GM18520 (cell line): ENCODE data around the gene LOXHD1.

Experiments used
- ATAC-seq: cut with Tn5 transposase; IDR thresholded peaks from one replicate; pipeline ENCODE4 v1.9.1; 2021; ENCODE audit not compliant: unreplicated experiment

LOXHD1 gene, protein sequence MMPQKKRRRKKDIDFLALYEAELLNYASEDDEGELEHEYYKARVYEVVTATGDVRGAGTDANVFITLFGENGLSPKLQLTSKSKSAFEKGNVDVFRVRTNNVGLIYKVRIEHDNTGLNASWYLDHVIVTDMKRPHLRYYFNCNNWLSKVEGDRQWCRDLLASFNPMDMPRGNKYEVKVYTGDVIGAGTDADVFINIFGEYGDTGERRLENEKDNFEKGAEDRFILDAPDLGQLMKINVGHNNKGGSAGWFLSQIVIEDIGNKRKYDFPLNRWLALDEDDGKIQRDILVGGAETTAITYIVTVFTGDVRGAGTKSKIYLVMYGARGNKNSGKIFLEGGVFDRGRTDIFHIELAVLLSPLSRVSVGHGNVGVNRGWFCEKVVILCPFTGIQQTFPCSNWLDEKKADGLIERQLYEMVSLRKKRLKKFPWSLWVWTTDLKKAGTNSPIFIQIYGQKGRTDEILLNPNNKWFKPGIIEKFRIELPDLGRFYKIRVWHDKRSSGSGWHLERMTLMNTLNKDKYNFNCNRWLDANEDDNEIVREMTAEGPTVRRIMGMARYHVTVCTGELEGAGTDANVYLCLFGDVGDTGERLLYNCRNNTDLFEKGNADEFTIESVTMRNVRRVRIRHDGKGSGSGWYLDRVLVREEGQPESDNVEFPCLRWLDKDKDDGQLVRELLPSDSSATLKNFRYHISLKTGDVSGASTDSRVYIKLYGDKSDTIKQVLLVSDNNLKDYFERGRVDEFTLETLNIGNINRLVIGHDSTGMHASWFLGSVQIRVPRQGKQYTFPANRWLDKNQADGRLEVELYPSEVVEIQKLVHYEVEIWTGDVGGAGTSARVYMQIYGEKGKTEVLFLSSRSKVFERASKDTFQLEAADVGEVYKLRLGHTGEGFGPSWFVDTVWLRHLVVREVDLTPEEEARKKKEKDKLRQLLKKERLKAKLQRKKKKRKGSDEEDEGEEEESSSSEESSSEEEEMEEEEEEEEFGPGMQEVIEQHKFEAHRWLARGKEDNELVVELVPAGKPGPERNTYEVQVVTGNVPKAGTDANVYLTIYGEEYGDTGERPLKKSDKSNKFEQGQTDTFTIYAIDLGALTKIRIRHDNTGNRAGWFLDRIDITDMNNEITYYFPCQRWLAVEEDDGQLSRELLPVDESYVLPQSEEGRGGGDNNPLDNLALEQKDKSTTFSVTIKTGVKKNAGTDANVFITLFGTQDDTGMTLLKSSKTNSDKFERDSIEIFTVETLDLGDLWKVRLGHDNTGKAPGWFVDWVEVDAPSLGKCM (N-terminal part only)

DNA sequence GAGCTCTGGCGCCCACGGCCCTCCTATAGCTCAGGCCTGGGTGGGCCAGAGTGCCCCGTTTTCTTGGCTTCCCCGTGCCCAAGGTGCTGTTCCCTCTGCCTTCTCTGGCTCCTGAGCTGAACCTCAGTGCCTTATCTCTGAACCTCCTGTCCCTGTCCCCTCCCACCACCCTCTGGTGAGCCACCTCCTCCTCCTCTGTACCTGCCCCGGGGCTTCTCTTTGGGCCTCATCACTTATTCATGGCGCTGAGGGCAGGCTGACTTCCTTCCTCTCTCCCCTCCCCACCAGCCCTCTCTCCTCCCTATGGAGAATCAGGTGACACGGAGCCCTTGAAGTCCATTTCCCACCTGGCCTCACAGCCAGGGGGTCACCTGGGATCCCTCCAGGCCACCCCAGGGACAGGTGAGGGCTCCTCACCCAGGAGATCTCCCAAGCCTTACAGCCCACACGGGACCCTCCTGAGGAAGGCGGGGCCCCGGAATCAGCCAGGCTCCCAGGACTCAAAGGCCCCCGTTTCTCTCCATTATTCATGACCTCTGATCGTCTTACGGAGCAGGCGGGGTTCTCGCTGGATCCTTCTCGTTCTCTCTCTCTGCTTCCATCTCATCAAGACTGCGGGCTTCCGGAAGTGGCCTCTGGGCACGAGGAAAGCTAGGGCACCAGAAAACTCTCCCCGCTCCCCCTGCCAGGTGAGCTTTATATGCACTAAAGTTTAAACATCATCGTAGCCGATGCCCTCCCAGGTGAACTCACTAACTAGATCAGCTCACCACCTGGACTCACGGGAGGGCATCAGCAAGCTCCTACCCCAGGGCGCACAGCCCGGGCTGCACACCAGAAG is at the start of gene LOXHD1:
LOXHD1 (minus strand) TSS at position 106 of the 841 bp plus-strand sequence. CDS start 187 bp downstream, outside the sequence.
- no peak for ATAC-seq

DNA sequence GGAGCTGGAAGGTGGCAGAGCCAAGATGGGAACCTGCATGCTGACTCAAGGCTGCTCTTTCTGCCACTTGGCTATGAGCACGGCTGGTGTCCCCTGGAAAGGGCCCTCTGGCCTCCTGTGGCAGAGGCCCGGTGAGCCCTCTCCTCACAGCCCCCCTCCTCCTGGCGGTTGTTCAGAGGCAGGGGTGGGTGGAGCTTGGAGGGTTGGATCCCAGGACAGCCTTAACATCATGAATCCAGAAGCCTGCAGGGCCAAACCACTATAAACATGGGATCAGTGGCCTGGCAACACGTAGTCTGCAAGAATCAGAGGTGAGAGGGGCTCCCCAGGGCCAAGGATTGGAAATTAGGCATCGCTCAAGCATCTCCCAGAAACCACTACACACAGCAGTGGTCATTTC is 48.5 kb upstream of the LOXHD1 start:
- ATAC-seq = no peak

DNA sequence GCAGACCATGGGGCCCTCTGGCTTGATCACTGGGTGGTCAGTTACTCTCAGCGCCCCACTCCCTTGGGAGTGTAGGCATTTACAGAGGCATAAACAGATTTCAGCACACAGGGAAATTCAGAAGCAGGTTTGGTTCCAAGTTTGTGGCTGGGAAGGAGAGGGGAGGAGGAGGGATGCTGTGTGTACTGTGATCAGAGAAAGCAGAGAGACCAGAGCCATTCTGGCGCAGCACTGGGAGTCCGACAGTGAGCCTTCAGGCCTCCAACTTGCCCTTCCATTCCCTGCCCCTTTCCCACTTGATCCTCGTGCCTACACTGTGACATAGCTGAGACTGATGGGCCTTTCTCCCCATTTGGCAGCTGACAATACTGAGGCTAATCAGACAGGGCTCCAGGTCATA is 47.8 kb upstream of the LOXHD1 start:
- ATAC-seq = no peak

DNA sequence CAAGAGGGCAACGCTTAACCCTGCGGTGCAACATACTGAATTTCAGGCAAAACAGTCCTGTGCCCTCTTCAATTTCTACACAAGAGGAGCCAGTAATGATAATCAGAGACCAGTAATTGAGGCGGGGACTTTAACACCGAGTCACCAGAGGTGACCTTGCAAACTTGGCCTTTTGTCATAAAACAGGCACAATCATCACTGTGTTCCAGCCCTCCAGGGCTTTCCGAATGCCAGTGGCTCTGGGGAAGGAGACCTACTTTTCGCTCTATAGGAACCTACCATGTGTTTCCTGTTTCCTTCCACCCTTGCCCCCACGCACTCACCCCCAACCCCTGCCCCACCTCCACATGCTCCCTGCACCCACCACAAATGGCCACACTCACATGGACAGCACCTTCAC is 47.2 kb upstream of the LOXHD1 start:
- ATAC-seq = no peak

DNA sequence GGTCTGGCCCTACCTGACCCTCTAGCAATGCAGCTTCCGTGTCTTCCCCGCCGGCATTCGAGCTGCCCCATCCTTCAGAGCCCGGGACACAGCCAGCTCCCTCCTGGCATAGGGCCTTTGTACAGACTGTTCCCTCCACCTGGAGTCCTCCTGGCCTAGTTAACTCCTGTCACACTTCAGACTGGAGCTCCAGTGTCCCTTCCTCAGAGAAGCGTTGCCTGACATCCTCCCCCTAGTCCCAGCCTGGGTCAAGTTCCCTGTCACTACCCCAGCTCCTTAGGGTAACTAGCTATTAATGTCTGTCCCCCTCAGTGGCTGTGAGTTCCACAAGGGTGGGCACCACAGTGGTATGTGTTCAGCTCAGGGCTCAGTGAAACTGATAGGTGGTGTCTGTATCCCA is 45.5 kb upstream of the LOXHD1 start:
- no peak for ATAC-seq

DNA sequence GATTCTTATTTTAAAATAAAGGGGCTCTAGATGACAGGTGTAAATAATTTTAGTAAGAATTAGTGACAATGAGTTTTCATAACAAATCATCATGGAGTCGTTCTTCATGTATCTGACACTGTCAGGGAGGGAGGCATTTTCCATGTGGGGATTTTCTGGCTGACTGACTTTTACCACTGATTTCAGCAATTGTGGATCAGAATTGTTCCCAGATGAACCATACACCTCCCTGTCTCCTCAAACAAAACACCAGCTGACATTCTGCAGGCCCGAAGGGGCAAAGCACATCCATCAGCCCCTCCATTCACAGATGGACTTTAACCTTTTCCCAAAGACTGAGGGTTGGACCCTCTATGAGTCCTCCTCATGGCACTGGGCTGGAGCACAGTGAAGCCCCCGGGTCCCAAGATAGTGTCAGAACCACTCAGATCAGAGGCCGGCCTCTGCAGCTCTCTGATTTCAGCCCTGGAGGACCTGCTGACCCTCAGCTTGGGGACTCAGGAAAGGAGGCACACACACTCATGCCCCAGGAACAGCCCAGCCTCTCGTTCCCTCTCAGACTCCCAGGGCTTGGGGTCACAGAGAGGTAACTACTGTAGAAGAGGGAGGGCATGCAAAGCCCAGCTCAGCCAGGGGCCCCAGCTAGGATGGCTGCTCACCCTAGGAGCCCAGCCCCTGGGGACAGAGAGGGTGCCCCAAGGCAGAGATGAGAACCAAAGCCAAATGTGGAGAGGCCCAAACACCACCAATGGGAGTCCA is 43.2 kb upstream of the LOXHD1 start:
- no peak for ATAC-seq

DNA sequence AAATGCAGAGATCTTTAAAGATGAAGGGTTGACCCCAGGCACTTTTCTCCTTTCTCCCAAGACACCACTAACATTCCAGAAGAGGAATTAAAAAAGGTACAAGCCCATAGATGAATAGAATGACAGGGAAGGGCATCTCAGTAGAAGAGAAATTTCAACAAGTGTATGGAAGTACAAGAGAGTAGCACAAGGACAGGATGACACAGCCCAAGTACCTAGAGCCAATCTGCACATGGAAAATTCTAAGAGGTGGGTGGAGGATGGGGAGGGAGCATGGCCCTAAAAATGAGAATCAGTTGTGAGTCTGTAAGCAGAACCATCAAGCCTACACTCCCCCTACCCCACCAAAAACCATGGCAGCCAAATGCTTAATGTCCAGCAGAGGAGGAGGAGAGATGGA is 39.7 kb upstream of the LOXHD1 start:
- no peak for ATAC-seq

DNA sequence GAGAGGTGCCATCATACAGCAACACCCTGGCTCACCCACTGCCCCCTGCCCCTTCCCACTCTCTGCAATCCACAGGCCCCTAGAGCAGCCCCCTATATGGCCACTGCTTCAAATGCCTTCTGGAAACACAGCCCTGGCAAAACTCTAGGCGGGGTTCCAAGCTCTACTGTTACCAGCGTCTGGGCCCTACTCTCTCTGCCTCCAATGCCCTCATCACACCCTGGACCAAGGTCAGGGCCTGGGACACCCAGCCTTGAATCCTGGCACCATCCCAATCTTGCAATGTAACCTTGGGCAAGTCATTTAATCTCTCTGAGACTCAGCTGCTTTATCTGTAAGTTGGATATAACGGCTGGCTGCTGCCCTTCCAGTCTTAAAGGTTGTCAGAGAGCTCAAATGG is 39.2 kb upstream of the LOXHD1 start:
- ATAC-seq = no peak

DNA sequence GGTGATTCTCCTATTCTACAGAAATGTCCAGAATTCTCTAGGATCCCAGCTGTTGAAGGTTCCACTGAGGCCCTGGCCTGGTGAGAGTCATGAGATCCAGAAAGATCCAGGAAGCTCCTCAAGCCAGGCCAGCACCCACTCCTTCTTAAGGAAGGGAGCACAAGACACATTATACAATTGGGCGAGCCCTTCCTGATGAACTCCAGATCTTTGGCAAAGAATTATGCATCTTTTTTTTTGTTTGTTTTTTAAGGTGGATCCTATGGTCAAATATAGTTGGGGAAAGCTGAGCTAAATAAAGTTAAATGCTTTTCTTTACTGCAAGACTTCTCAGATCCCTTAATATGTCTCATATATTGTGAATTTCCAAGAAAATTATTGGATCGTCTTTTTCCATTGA is 37.0 kb upstream of the LOXHD1 start:
- no peak for ATAC-seq

DNA sequence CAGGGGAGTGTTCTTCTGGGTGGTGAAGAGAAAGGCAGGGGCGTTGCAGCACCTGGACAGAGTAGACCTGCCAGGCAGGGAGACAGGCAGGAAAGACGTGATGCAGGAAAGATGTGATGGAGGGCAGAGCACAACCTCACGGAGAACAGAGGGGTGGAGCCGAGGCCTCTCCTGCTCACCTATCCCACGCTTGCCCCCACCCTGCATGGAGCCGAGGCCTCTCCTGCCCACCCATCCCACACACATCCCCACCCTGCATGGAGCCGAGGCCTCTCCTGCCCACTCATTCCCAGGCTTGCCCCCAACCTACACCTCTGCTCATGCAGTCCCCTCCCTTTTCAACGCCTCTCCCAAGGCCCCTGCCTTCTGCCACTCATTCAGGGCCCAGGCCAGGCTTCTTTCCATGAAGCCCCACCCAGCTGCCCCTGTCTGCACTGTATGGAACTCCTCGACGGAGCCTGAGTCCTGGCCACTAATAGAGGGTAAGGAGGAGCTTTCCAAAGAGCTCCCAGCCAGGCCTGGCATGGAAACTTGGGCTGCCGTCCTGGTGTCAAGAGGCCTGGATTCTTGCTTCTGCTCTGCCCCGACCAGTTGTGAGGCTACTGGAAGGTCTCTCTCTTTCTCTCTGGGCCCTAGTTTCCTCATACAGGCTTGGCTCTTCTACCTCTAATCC is 32.0 kb upstream of the LOXHD1 start:
- no peak for ATAC-seq

DNA sequence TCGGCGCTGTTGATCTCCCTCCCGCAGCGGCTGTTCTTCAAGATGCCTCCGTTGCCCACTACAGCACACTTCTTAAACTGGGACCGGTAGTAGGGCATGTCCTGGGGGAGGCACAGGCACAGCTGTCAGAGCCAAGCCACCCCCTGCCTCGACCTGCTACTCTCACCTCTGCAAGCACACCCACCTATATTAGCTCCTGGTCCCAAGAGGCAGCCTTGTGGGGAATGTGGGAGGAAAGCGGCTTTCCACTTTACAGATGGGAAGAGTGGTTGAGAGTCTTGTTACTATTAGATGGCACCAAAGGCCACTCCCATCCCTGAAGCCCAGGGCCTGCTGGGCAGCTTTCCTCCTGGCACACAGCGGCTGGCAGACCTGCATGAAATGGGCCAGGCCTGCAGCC is 29.2 kb upstream of the LOXHD1 start:
- no peak for ATAC-seq

DNA sequence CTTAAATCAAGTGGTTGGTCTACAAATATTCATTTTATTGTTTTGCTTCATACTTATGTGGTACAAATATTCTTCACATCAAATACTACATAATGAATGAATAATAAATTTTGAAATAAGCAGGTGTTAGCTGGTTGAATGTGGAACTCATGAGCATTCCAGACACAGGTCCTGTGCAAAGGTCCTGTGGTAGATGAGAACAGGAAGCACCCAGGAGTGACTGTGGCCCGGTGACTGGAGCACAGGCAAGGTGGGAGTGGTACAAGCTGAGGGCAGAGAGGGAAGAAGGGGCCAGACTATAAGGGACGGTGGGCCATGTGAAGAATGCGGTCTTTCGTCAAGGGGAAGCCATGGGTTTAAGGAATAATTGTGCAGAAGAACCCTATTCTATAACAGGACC is 26.2 kb upstream of the LOXHD1 start:
- no peak for ATAC-seq

DNA sequence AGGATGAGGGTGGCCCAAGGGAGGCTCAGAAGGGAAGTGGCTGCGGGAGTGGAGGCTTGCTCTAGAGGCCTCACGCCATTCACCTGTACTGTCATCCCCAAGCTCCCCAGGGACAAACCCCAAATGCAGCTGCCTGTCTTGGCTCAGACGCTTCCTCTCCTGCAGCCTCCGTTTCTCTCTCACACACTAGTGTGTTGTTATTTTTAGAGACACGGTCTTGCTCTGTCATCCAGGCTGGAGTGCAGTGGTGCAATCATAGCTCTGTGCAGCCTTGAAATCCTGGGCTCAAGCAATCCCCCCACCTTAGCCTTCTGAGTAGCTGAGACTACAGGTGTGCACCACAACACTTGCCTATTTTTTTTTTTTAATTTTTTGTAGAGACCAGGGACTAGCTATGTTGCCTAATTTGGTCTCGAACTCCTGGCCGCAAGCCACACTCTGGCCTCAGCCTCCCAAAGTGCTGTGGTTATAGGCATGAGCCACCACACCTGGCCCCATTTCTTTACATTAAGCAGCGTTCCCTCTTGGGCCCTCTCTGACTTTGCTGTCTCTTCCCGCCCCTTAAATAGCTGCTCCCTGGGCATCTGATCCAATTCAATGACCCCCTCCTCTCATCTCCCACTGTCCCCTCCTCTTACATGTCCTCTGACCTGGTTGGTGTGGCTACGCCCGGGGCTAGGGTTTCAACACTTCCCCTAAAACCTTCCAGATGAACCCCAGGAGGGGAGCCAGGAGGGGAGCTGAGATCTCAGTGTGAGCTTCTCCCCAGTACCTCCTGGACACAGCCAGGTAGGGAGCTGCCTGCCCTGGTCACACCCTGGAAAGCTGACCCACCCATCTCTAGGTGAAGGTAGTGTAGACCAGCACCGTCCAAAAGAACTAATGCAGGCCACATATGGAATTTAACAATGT is 24.0 kb upstream of the LOXHD1 start:
- no peak for ATAC-seq

DNA sequence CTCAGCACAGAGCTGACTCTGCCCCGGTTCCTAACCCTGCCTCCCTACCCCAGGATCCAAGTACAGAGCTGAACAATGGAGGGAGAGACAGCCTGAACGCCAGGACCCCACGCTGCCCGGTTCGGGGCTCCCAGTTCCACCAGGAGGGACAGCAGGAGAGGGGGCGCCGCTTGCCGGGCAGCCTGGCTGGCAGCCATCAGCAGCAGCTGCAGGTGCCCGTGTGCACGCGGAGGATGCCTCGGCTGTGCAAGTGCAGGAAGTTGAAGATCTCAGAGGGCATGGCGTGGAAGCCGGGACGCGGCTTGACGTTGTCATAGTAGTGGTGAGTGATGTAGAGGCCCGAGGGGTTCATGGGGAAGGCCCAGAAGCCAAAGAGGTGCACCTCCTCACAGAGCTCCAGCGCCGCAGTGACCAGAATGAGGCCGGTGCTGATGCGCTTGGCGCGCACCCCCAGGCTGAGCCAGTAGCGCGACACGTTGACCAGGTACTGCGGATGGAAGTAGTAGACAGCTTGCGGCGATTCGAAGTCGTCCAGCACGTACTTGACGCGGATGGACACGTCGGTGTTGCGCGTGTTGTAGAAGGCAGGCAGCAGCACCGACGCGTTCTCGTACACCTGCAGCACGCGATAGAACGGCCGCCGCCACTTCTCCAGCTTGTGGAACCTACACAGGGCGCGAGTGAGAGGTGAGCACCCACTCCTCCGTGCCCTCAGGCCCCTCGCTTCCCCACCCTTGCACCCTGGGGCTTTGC is 23.0 kb upstream of the LOXHD1 start:
- ATAC-seq = no peak

DNA sequence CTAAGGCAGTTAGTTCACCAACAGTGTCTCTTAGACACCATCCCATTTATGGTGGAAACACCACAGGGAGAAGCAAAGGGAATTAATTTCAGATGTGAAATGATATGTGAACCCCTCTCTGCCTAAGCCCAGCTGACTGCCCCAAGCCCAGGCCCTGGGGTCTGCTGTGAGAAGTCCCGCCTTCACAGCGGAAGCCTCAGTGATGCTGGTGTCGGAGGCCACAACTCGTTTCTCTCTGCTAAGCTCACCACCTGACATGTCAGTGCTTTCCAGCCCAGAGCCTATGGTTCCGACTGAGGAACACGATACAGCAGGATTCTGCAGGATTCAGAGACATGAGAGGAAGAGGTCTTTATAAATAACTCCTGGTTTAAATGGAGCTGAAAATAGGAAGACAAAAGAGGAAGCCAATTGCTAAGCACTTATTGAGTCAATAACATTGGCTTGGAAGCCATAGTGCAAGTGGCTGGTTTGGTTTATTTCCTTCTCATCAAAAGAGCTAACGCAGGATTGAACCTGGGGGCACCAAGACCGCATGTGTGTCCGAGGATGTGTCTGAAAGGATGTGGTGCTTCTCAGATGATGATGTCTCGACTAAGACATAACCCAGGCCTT is 21.9 kb upstream of the LOXHD1 start:
- no peak for ATAC-seq

DNA sequence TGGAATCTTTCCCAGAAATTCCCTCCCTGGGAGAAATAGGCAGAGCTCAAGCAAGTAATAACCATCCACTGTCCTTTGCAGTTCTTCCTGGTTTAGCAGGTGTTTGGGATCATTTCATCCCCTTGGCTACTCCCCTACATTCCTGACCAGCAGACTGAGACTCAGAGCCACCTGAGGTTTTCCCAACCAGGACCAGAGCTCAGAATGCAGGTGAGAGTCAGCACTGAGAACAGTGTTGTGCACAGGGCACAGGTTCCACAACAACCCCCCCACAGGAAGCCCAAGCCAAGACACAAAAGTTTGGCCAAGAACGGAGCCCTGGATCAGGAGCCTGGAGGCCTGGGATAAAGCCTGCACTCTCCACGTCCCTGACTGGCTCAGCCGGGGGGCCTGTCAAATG is 21.0 kb upstream of the LOXHD1 start:
- ATAC-seq = no peak

DNA sequence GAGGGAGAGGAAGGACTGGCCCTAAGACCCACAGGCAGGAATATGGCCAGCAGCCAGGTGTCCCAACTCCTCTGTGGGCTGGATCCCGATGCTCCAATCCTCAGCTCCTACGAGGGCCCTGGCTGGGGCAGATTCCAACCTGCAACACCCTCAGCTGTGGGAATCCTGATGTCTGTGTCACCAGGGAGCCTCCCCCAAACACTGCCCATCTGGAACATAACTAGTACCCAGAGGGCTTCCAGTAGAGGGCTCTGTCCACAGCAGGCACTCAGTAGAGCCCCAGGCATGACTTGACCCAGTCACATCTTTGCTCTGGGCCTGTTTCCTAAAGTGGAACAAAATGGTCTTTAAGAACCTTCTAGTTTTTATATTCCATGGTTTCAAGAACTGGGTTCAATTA is 20.6 kb upstream of the LOXHD1 start:
- ATAC-seq = no peak
